K562 (cell line): ENCODE data around the gene TMEM208. TPM values are rescaled to one million over a fixed set of nuclear protein-coding genes. Genes with fewer than 3 reads are reported as not detected.

ENCODE experiments used
- ATAC-seq: fragments of 200-7000 bp; cut with Tn5 transposase; 3 replicates; pipeline ENCODE4 v1.9.1; 2020; ENCODE audit warnings: moderate library complexity
- BruUV-seq: library from RNA; stranded (reverse); fragments of 400-500 nt; replicated peaks from 2 replicates; lab custom pipeline; 2021; lab: Mats Ljungman, UMichigan
- CTCF ChIA-PET: fragments of 300-600 bp; formaldehyde crosslinking; extraction: SDS; loops from one replicate; lab custom pipeline; 2021; ENCODE audit warnings: low intra/inter-chr PET ratio; lab: Yijun Ruan, JAX
- POLR2A ChIA-PET: fragments of 300-600, 350-650 bp; sonication (Branson Sonifier 250); formaldehyde crosslinking; extraction: SDS; loops from one replicate; lab custom pipeline; 2021; ENCODE audit warnings: antibody characterized with exemption, inconsistent platforms; lab: Yijun Ruan, JAX
- DNase-seq, 4 experiments: peaks; one replicate each; pipeline versions ENCODE4 v3.0.0 to v3.0.0-alpha.2; 2011 to 2018; ENCODE audit warnings: low spot score in 3 of 4, mixed read lengths in 3 of 4; ENCODE audit errors: extremely low read depth in 1 of 4
- FAIRE-seq: peaks from 2 replicates; lab custom pipeline; 2011; peaks lifted over from hg19 to GRCh38; lab: Jason Lieb, UNC
- H2AFZ ChIP-seq: 2 replicates; pipeline ENCODE4 v1.6.0; 2011; ENCODE audit warnings: low read depth, low read length, control low read depth, inconsistent platforms
- H3K27ac ChIP-seq: fragments of 200-600 bp; 3 replicates; pipeline ENCODE4 v1.8.0; 2011; ENCODE audit warnings: low read depth, mild to moderate bottlenecking, control low read depth, inconsistent platforms, low read length, moderate library complexity, mixed read lengths; ENCODE audit errors: extremely low read depth
- H3K27me3 ChIP-seq, 2 experiments: fragments of 300-600 bp in 1 of 2; 2 replicates in 1 of 2; 3 replicates in 1 of 2; pipeline versions ENCODE4 v1.6.0 to v1.8.0; 2011; ENCODE audit warnings: inconsistent platforms in 2 of 2, low read length in 2 of 2, mild to moderate bottlenecking in 1 of 2, mixed read lengths in 1 of 2, moderate library complexity in 1 of 2; ENCODE audit not compliant: control insufficient read depth in 2 of 2, insufficient read depth in 2 of 2
- H3K36me3 ChIP-seq: fragments of 300-600 bp; 3 replicates; pipeline ENCODE4 v1.8.0; 2011; ENCODE audit warnings: mild to moderate bottlenecking, low read length, inconsistent platforms; ENCODE audit not compliant: control insufficient read depth, insufficient read depth
- H3K4me1 ChIP-seq, 2 experiments: fragments of 200-600 bp in 1 of 2; replicated peaks in 1 of 2; 2 replicates in 1 of 2; 3 replicates in 1 of 2; pipeline versions ENCODE4 v1.5.1 to v1.8.0; 2011; ENCODE audit warnings: inconsistent platforms in 2 of 2, low read length in 2 of 2, mild to moderate bottlenecking in 1 of 2, mixed read lengths in 1 of 2, moderate library complexity in 1 of 2; ENCODE audit not compliant: control insufficient read depth in 2 of 2, insufficient read depth in 2 of 2
- H3K4me2 ChIP-seq: 2 replicates; pipeline ENCODE4 v1.6.1; 2011; ENCODE audit warnings: low read length, control low read depth, inconsistent platforms, mixed read lengths; ENCODE audit not compliant: insufficient read depth
- H3K4me3 ChIP-seq: fragments of 200-600 bp; sonication (generic), shearing (Covaris generic); 2 replicates; pipeline ENCODE4 v1.5.1; 2016; ENCODE audit warnings: control low read depth, inconsistent platforms
- H3K79me2 ChIP-seq: fragments of 200-600 bp; 3 replicates; pipeline ENCODE4 v1.8.0; 2011; ENCODE audit warnings: low read length, inconsistent platforms; ENCODE audit not compliant: control insufficient read depth, insufficient read depth
- H3K9ac ChIP-seq, 2 experiments: 2 replicates each; pipeline versions ENCODE4 v1.6.0 to v1.6.1; 2011; ENCODE audit warnings: low read depth in 2 of 2, low read length in 2 of 2, control low read depth in 1 of 2, inconsistent platforms in 1 of 2, mild to moderate bottlenecking in 1 of 2, mixed read lengths in 1 of 2; ENCODE audit not compliant: insufficient read depth in 1 of 2
- H3K9me1 ChIP-seq: one replicate; pipeline ENCODE4 v1.6.0; 2011; ENCODE audit warnings: inconsistent platforms, mild to moderate bottlenecking, low read length, moderate library complexity; ENCODE audit not compliant: control insufficient read depth, insufficient read depth
- H3K9me3 ChIP-seq: replicated peaks from 2 replicates; pipeline ENCODE4 v1.5.1; 2011; ENCODE audit warnings: low read depth, low read length, inconsistent platforms; ENCODE audit not compliant: control insufficient read depth, insufficient read depth
- H4K20me1 ChIP-seq: replicated peaks from 2 replicates; pipeline ENCODE4 v1.6.1; 2011; ENCODE audit warnings: low read length, inconsistent platforms, mixed read lengths; ENCODE audit not compliant: control insufficient read depth, insufficient read depth
- CBX1 ChIP-seq: sonication (generic); IDR thresholded peaks from 2 replicates; pipeline ENCODE4 v1.6.1; 2016; ENCODE audit warnings: antibody characterized with exemption, low read depth, mild to moderate bottlenecking
- CEBPG ChIP-seq, 3 experiments: fragments of 200-800 bp in 1 of 3; sonication (Bioruptor generic) in 1 of 3; sonication (generic) in 1 of 3; formaldehyde crosslinking in 1 of 3; IDR thresholded peaks in 2 of 3; conservative IDR thresholded peaks in 1 of 3; 2 replicates each; pipeline versions ENCODE4 v1.6.1 to v1.8.0; 2016 to 2022; ENCODE audit warnings: missing compliant biosample characterization in 2 of 3, missing genetic modification characterization in 2 of 3, mild to moderate bottlenecking in 1 of 3, missing genetic modification reagents in 1 of 3
- CHD4 ChIP-seq: fragments of 200-600 bp; sonication (generic); IDR thresholded peaks from 3 replicates; pipeline ENCODE4 v1.6.1; 2012; ENCODE audit warnings: low read depth, mild to moderate bottlenecking, mixed read lengths, low read length, inconsistent platforms; ENCODE audit not compliant: insufficient read depth, insufficient replicate concordance, poor library complexity, severe bottlenecking
- GABPB2 ChIP-seq: fragments of 250-450 bp; sonication (Bioruptor Pico); conservative IDR thresholded peaks from 2 replicates; pipeline ENCODE4 v1.5.1; 2021; ENCODE audit warnings: mild to moderate bottlenecking
- HMGN3 ChIP-seq: IDR thresholded peaks from 2 replicates; pipeline ENCODE4 v1.6.1; 2011; ENCODE audit warnings: borderline replicate concordance, low read depth, mild to moderate bottlenecking, mixed read lengths, low read length; ENCODE audit not compliant: insufficient read length; ENCODE audit errors: extremely low read depth
- HNRNPLL ChIP-seq: fragments of 200-400 bp; formaldehyde crosslinking; IDR thresholded peaks from 2 replicates; pipeline ENCODE4 v1.6.1; 2017; ENCODE audit warnings: low read length, low read depth, mild to moderate bottlenecking; ENCODE audit not compliant: poor library complexity, severe bottlenecking
- PHTF2 ChIP-seq: fragments of 250-450 bp; sonication (Bioruptor Pico); IDR thresholded peaks from 2 replicates; pipeline ENCODE4 v1.5.0; 2021; ENCODE audit warnings: mild to moderate bottlenecking
- POLR2G ChIP-seq: fragments of 200-400 bp; formaldehyde crosslinking; IDR thresholded peaks from 2 replicates; pipeline ENCODE4 v1.6.1; 2017; ENCODE audit warnings: low read depth, mild to moderate bottlenecking, antibody characterized with exemption, low read length, moderate library complexity
- ZNF232 ChIP-seq: sonication (generic); formaldehyde crosslinking; IDR thresholded peaks from 2 replicates; pipeline ENCODE4 v1.8.0; 2022; ENCODE audit warnings: mild to moderate bottlenecking, missing genetic modification reagents
- WGBS: fragments of 100-300 bp; shearing (Covaris generic); methylation state at CpG from one replicate; pipeline ENCODE4 v1.1.6; 2016; ENCODE audit warnings: low coverage, mixed read lengths; ENCODE audit not compliant: insufficient coverage; ENCODE audit errors: missing lambda C conversion rate; 5-methylcytosine and 5-hydroxymethylcytosine counted together
- in situ Hi-C: fragments of 300-500 bp; cut with MboI; formaldehyde crosslinking; loops from 4 replicates; pipeline ENCODE4 v1.15.0; 2018; ENCODE audit warnings: inconsistent platforms, mixed read lengths
- intact Hi-C: fragments of 100-400 bp; cut with micrococcal nuclease; formaldehyde crosslinking; loops from 2 replicates; pipeline ENCODE4 v1.14.2; 2022
- polyA plus RNA-seq, 8 experiments: library from polyadenylated mRNA; depleted of rRNA in 4 of 8; stranded (reverse) in 5 of 8; unstranded in 3 of 8; fragments of >200 nt; fragmentation: Nextera tagmentation in 2 of 8; fragmentation: Illumina TruSeq in 1 of 8; extraction: Ambion mirVana in 2 of 8; extraction: Trizol in 1 of 8; gene quantifications; 2 replicates each; pipeline versions ENCODE4 v1.2.1 to v1.2.3, GENCODE V29; 2011 to 2014; ENCODE audit warnings: inconsistent platforms in 1 of 8, missing spikeins in 1 of 8
- total RNA-seq, 7 experiments: library from RNA; depleted of rRNA in 6 of 7; stranded (reverse); fragments of >200 nt in 6 of 7; fragmentation: Illumina TruSeq in 2 of 7; extraction: Trizol in 2 of 7; gene quantifications; 2 replicates each; pipeline versions ENCODE4 v1.2.1 to v1.2.3, GENCODE V29; 2011 to 2021; ENCODE audit warnings: low replicate concordance in 1 of 7
- TF ChIP-seq, protein P1 (sequence below): sonication (generic); formaldehyde crosslinking; IDR thresholded peaks from 2 replicates; pipeline ENCODE4 v1.8.0; 2022; ENCODE audit warnings: missing genetic modification reagents, mild to moderate bottlenecking, moderate library complexity, borderline replicate concordance
- TF ChIP-seq, protein P2 (sequence below): fragments of 200-800 bp; sonication (Bioruptor generic); IDR thresholded peaks from 2 replicates; pipeline ENCODE4 v1.6.1; 2017; ENCODE audit warnings: missing genetic modification characterization, missing compliant biosample characterization
- TF ChIP-seq, protein P3 (sequence below): sonication (generic); formaldehyde crosslinking; IDR thresholded peaks from 2 replicates; pipeline ENCODE4 v1.9.0; 2022; ENCODE audit warnings: mild to moderate bottlenecking, missing genetic modification reagents
- TF ChIP-seq, protein P4 (sequence below): sonication (generic); formaldehyde crosslinking; IDR thresholded peaks from 2 replicates; pipeline ENCODE4 v1.8.1; 2023; ENCODE audit warnings: mild to moderate bottlenecking, missing genetic modification reagents

TMEM208 gene
- total and polyA plus RNA-seq, 9 of the 15 experiments (the other 6 are each of a cell fraction or from before 2014, with no cell fraction given) = 31.8 to 239 (median 54.3) TPM

DNA sequence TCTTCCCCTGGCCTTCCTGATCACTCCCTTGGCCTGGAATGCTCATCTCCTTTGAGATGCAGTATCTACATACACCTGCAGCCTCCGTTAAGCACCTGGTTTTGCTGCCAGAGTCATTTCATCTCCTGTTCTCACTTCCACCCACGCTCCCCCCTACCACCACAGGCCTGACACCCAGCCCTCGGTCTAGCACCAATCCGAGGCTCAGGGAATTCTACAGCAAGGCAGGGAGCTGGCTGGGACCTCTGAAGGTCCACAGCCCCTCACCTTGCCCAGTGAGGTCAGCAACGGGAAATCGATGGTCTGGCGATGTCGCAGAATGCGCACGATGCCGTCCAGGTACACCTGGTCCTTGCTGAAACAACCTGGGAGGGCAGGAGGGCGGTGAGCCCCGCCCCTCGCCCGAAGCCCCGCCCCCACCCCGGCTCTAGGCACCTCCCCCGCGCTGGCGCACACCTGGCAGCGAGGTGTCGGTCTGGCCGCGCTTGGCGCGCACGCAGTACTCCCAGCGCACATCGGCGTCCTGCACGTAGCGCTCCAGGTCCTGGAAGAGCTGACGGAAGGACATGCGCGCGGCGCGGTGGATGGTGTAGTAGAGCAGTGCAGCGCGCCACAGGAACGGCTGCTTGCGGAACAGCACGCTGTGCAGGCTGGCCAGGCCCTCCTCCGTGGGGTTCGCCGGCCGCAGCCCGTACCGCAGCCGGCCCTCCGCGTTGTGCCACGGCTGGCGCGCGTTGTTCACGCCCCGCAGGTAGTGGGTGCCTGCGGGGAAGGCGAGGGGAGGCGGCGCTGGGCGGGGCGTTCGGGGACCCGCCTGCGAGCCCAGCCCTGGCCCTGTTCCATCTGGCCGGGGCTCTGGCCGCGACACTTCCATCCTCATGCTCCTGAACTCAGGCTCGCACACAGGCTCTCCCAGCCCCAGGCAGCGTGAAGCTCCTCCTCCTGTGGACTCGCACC is 48.9 kb upstream of the TMEM208 start:
- no peaks in the 10 kb centered on the region for H4K20me1 ChIP-seq
- FAIRE-seq = no peak
- WGBS = 49% methylated on average over 56 of the region's 73 CpGs
- peak overlapping the region; percentile 32 for H3K4me3 ChIP-seq
- intact Hi-C loops = no loop called here
- ChIA-PET CTCF (interaction anchor here (0.6 kb wide), 1 partner anchor 66 kb away, joined by 3 read pairs; no protein-coding TSS in a partner anchor), POLR2A (interaction anchor here (0.7 to 1.1 kb wide), 4 partner anchors 11 to 290 kb away, joined by 3 read pairs; partner anchors contain the start of gene EXOC3L1)
- H3K36me3 ChIP-seq = no peaks in the 10 kb centered on the region
- peaks cover 9 to 48% of the 10 kb centered on the region in 2 experiments for H3K4me1 ChIP-seq
- in situ Hi-C loops = no loop called here
- H3K27me3 ChIP-seq = no peaks in the 10 kb centered on the region
- no TSS peak for BruUV-seq
- DNase-seq = peak; percentile 47 to 71 (median 65)
- no peak overlapping the region for H3K27ac ChIP-seq
- peak overlapping the region; percentile 61; the same call in 1 of the 2 replicates for H3K4me2 ChIP-seq
- ATAC-seq = peak; percentile 81
- H3K9ac ChIP-seq = peak overlapping the region in 1 of 2 experiments; percentile 72; a peak in 2 of 4 replicates
- H3K9me3 ChIP-seq = no peaks in the 10 kb centered on the region
- no peaks in the 10 kb centered on the region for H3K9me1 ChIP-seq
- H2AFZ ChIP-seq = 0 out of 2 replicates have a peak overlapping the region, but pooled peaks have one; percentile 57
- peaks cover 10% of the 10 kb centered on the region for H3K79me2 ChIP-seq
- TF ChIP-seq, protein P1, sequence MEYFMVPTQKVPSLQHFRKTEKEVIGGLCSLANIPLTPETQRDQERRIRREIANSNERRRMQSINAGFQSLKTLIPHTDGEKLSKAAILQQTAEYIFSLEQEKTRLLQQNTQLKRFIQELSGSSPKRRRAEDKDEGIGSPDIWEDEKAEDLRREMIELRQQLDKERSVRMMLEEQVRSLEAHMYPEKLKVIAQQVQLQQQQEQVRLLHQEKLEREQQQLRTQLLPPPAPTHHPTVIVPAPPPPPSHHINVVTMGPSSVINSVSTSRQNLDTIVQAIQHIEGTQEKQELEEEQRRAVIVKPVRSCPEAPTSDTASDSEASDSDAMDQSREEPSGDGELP (CRISPR knock-in tag) = peak; percentile 20; the same call in 1 of the 2 replicates
- TF ChIP-seq ZNF232 (no peak), CHD4 (no peak), CBX1 (no peak), CEBPG (CRISPR knock-in tag; IDR thresholded peaks at IDR 0.05) (0 out of 2 replicates have a peak, but pooled peaks have one; percentile 6), CEBPG (tag; conservative IDR thresholded peaks at IDR 0.05 in 1 of 2, IDR thresholded peaks at IDR 0.05 in 1 of 2) (no peak), HNRNPLL (peak; percentile 61), GABPB2 (CRISPR knock-in tag) (no peak), POLR2G (peak; percentile 57), PHTF2 (CRISPR knock-in tag) (no peak), HMGN3 (peak; percentile 60)
- TF ChIP-seq, protein P2, sequence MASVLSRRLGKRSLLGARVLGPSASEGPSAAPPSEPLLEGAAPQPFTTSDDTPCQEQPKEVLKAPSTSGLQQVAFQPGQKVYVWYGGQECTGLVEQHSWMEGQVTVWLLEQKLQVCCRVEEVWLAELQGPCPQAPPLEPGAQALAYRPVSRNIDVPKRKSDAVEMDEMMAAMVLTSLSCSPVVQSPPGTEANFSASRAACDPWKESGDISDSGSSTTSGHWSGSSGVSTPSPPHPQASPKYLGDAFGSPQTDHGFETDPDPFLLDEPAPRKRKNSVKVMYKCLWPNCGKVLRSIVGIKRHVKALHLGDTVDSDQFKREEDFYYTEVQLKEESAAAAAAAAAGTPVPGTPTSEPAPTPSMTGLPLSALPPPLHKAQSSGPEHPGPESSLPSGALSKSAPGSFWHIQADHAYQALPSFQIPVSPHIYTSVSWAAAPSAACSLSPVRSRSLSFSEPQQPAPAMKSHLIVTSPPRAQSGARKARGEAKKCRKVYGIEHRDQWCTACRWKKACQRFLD (CRISPR knock-in tag) = no peak
- TF ChIP-seq, protein P3, sequence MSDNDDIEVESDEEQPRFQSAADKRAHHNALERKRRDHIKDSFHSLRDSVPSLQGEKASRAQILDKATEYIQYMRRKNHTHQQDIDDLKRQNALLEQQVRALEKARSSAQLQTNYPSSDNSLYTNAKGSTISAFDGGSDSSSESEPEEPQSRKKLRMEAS (CRISPR knock-in tag) = peak; percentile 62; the same call in 1 of the 2 replicates
- TF ChIP-seq, protein P4, sequence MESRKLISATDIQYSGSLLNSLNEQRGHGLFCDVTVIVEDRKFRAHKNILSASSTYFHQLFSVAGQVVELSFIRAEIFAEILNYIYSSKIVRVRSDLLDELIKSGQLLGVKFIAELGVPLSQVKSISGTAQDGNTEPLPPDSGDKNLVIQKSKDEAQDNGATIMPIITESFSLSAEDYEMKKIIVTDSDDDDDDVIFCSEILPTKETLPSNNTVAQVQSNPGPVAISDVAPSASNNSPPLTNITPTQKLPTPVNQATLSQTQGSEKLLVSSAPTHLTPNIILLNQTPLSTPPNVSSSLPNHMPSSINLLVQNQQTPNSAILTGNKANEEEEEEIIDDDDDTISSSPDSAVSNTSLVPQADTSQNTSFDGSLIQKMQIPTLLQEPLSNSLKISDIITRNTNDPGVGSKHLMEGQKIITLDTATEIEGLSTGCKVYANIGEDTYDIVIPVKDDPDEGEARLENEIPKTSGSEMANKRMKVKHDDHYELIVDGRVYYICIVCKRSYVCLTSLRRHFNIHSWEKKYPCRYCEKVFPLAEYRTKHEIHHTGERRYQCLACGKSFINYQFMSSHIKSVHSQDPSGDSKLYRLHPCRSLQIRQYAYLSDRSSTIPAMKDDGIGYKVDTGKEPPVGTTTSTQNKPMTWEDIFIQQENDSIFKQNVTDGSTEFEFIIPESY = peak; percentile 88
